ENCODE results near the gene TMEM203. TPM values are rescaled to one million over a fixed set of nuclear protein-coding genes. Genes with fewer than 3 reads are reported as not detected.
A peak's percentile ranks its signal among the peaks of the same experiment; 100 is the strongest.

The TMEM203 gene
- total RNA-seq, 4 donors from 2014 or later: 45.7 to 60.7 (median 49.4) TPM

GRCh38 chr9:137219757-137220316, 14.4 kb upstream of the TMEM203 start:
- intact Hi-C loops (cut with DNase I; ENCODE audit: low total_unique reads): no loop called here
- 76 to 85% methylated on average over 3 to 10 of the region's 10 CpGs for WGBS, 2 donors
- H3K4me3 ChIP-seq (ENCODE audit: low read depth, poor library complexity, severe bottlenecking): no peak overlapping the region
- no peak for DNase-seq (ENCODE audit: low spot score in 2 of 2)
- TF ChIP-seq, protein P1, sequence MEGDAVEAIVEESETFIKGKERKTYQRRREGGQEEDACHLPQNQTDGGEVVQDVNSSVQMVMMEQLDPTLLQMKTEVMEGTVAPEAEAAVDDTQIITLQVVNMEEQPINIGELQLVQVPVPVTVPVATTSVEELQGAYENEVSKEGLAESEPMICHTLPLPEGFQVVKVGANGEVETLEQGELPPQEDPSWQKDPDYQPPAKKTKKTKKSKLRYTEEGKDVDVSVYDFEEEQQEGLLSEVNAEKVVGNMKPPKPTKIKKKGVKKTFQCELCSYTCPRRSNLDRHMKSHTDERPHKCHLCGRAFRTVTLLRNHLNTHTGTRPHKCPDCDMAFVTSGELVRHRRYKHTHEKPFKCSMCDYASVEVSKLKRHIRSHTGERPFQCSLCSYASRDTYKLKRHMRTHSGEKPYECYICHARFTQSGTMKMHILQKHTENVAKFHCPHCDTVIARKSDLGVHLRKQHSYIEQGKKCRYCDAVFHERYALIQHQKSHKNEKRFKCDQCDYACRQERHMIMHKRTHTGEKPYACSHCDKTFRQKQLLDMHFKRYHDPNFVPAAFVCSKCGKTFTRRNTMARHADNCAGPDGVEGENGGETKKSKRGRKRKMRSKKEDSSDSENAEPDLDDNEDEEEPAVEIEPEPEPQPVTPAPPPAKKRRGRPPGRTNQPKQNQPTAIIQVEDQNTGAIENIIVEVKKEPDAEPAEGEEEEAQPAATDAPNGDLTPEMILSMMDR (IDR thresholded peaks at IDR 0.05): no peak
- no peak for TF ChIP-seq POLR2A (IDR thresholded peaks at IDR 0.05)

DNA sequence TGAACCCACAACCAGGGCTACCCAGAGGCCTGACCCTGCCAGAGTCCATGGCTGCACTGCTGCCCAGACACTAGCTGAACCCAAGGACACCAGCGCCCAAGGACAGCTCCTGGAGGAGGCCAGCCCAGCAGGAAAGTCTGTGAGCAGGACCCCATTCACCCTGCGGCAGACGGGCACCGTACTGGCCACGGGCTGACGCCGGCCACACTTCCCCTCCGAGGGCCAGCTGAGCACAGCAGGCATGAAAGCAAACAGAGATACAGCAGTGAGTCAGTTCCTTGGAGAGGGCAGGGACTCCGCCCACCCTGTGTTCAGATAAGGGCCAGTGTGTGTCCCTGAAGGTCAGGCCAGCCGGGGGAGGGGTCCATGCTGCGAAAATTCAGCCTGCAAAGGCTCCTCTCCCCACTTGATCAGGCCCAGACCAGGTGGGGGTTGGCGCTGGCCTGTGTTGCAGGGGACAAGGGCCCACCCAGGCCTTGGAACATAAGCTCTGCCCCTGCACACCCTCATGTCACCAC, 13.4 kb upstream of the TMEM203 start:
- WGBS, 2 donors: 79 to 85% methylated on average over 12 of the region's 12 CpGs
- TF ChIP-seq POLR2A (IDR thresholded peaks at IDR 0.05): no peak
- TF ChIP-seq, protein P1 (IDR thresholded peaks at IDR 0.05): no peak
- DNase-seq (ENCODE audit: low spot score in 2 of 2): no peak
- no peak overlapping the region for H3K4me3 ChIP-seq (ENCODE audit: low read depth, poor library complexity, severe bottlenecking)
- intact Hi-C loops (cut with DNase I; ENCODE audit: low total_unique reads): no loop called here

DNA sequence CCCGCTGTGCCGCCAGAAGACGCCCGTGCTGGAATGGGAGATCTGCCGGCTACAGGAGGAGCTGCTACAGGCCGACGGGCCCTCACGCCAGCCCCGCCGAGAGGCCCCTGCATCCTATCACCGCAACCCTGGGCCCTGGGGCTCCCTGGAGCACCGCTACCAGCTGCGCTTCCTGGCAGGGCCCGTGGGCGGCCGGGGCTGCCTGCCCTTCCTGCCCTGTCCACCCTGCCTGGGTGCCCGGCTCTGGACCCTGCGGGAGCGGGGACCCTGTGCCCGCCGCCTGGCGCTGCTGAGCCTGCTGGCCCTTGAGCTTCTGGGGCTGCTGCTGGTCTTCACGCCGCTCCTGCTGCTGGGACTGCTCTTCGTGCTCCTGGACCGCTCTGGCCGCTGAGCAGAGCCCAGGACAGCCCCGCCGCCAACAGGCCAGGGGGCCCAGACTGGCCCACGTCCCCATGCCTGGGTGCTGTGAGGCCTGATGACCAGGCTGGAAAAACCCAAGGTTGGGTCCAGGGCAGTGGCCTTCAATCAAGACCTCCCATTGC, 12.8 kb upstream of the TMEM203 start:
- WGBS, 2 donors: 63 to 72% methylated on average over 19 to 20 of the region's 30 CpGs
- no peak for TF ChIP-seq POLR2A (IDR thresholded peaks at IDR 0.05)
- TF ChIP-seq, protein P1 (IDR thresholded peaks at IDR 0.05): no peak
- intact Hi-C loops (cut with DNase I; ENCODE audit: low total_unique reads): no loop called here

DNA sequence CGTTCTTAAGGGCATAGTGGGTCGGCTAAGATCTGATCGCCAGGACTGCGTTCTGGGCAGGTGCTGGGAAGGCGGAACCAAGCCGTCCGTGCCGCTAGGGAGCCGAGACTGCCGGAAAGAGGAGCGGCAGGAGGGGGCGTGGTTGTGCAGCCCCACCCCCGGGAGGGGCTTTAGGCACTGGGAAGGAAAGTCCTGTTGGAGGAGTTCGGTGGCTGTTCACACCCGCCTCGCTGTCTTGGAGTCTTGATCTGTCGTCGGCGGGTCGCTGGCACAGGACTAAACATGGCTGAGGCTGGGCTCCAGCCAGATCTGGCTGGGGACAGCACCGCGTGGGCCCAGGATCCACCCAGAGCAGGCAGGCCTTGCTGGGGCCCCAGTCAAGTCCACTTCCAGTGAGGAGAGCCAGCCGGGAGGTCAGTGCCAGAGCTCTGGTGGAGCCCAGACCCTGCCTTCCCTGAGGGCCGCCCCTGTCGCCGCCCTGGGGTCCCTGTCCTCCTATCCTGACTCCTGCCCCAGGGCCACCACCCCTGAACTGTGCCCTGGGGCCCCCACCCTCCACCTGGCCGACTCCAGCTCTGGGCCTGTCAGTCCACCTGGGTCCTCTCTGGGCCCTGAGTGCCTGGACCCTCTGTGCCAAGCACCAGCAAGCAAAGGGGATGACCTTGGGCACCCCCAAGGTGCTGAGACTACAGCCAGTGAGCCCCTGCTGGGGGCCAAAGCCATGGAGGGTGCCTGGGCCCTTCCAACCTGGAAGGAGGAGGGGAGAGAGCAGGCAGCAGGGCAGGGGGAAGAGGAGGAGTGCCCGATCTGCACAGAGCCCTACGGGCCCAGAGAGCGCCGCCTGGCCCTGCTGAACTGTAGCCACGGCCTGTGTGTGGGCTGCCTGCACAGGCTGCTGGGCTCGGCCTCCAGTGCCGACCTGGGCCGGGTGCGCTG, 12.1 kb upstream of the TMEM203 start:
- intact Hi-C loops (cut with DNase I; ENCODE audit: low total_unique reads): no loop called here
- WGBS, 2 donors: 25 to 44% methylated on average over 23 to 31 of the region's 36 CpGs
- TF ChIP-seq POLR2A (IDR thresholded peaks at IDR 0.05): no peak
- TF ChIP-seq, protein P1 (IDR thresholded peaks at IDR 0.05): no peak
- DNase-seq (ENCODE audit: low spot score in 2 of 2): peak; percentile 76 to 94
- peak overlapping the region; percentile 25 for H3K4me3 ChIP-seq (ENCODE audit: low read depth, poor library complexity, severe bottlenecking)

More for the DNA sequence above, 12.8 kb upstream of the TMEM203 start:
- H3K4me3 ChIP-seq (ENCODE audit: low read depth, poor library complexity, severe bottlenecking): no peak overlapping the region
- DNase-seq (ENCODE audit: low spot score in 2 of 2): no peak

GRCh38 chr9:137216188-137216965, 10.9 kb upstream of the TMEM203 start:
- no peak for DNase-seq (ENCODE audit: low spot score in 2 of 2)
- no peak for TF ChIP-seq POLR2A (IDR thresholded peaks at IDR 0.05)
- TF ChIP-seq, protein P1 (IDR thresholded peaks at IDR 0.05): no peak

More at GRCh38 chr9:137216188-137216965, 10.9 kb upstream of the TMEM203 start:
- no peak overlapping the region for H3K4me3 ChIP-seq (ENCODE audit: low read depth, poor library complexity, severe bottlenecking)
- intact Hi-C loops (cut with DNase I; ENCODE audit: low total_unique reads): no loop called here
- WGBS, 2 donors: 90 to 92% methylated on average over 19 to 29 of the region's 30 CpGs

All from lower leg skin (tissue), 4 donors.